SK-N-SH treated with all-trans-retinoic acid at 6 μM for 48 hours (cell line): ENCODE measurements around the gene MGARP.

Experiments
- ESRRG ChIP-seq: fragments of 250-450 bp; sonication (Bioruptor Pico); IDR thresholded peaks from 2 replicates; pipeline ENCODE4 v1.6.1; 2021; ENCODE audit warnings: mild to moderate bottlenecking
- OSR1 ChIP-seq: fragments of 250-450 bp; sonication (Bioruptor Pico); IDR thresholded peaks from 2 replicates; pipeline ENCODE4 v1.8.0; 2022; ENCODE audit warnings: moderate library complexity, mild to moderate bottlenecking, inconsistent platforms
- RARB ChIP-seq: fragments of 250-450 bp; sonication (Bioruptor Pico); IDR thresholded peaks from 2 replicates; pipeline ENCODE4 v1.8.0; 2021; ENCODE audit warnings: mild to moderate bottlenecking, moderate library complexity
- SNAI2 ChIP-seq: fragments of 250-450 bp; sonication (Bioruptor Pico); IDR thresholded peaks from 2 replicates; pipeline ENCODE4 v1.5.0; 2020; ENCODE audit warnings: mild to moderate bottlenecking, moderate library complexity
- TCF4 ChIP-seq: fragments of 250-450 bp; sonication (Bioruptor Pico); IDR thresholded peaks from 2 replicates; pipeline ENCODE4 v1.8.0; 2021; ENCODE audit warnings: mild to moderate bottlenecking, moderate library complexity, borderline replicate concordance
- TOX ChIP-seq: fragments of 250-450 bp; sonication (Bioruptor Pico); IDR thresholded peaks from 2 replicates; pipeline ENCODE4 v1.8.0; 2021; ENCODE audit warnings: mild to moderate bottlenecking, moderate library complexity, borderline replicate concordance
- ZFP3 ChIP-seq: fragments of 250-450 bp; sonication (Bioruptor Pico); IDR thresholded peaks from 2 replicates; pipeline ENCODE4 v1.5.0; 2020; ENCODE audit warnings: mild to moderate bottlenecking, moderate library complexity
- ZFP30 ChIP-seq: fragments of 450-650 bp; formaldehyde crosslinking; IDR thresholded peaks from 2 replicates; pipeline ENCODE4 v1.5.0; 2022; ENCODE audit warnings: mild to moderate bottlenecking, moderate library complexity
- TF ChIP-seq, protein P1 (sequence below): fragments of 250-450 bp; sonication (Bioruptor Pico); IDR thresholded peaks from 2 replicates; pipeline ENCODE4 v1.5.1; 2021; ENCODE audit warnings: mild to moderate bottlenecking, moderate library complexity

DNA sequence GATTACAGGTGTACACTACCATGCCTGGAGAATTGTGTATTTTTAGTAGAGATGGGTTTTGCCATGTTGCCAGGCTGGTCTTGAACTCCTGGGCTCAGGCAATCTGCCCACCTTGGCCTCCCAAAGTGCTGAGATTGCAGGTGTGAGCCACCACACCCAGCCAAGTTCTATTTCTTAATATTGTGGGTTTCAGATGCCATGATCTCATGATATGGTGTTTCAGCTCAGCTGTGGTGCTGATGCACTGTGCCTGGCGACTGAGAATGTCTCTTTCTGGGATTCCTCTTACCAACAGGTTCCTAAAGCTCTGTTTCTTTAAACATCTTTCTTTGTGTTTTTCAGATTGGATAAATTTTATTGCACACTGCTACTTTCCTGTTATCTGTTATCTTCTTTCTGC, 39.5 kb upstream of the MGARP start:
- no peak for TF ChIP-seq RARB
- no peak for TF ChIP-seq ESRRG (CRISPR knock-in tag)
- TF ChIP-seq ZFP30: no peak
- TF ChIP-seq, protein P1, sequence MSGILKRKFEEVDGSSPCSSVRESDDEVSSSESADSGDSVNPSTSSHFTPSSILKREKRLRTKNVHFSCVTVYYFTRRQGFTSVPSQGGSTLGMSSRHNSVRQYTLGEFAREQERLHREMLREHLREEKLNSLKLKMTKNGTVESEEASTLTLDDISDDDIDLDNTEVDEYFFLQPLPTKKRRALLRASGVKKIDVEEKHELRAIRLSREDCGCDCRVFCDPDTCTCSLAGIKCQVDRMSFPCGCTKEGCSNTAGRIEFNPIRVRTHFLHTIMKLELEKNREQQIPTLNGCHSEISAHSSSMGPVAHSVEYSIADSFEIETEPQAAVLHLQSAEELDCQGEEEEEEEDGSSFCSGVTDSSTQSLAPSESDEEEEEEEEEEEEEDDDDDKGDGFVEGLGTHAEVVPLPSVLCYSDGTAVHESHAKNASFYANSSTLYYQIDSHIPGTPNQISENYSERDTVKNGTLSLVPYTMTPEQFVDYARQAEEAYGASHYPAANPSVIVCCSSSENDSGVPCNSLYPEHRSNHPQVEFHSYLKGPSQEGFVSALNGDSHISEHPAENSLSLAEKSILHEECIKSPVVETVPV (CRISPR knock-in tag): no peak
- no peak for TF ChIP-seq OSR1 (CRISPR knock-in tag)
- no peak for TF ChIP-seq ZFP3
- TF ChIP-seq SNAI2 (CRISPR knock-in tag): no peak
- TF ChIP-seq TOX (CRISPR knock-in tag): no peak
- TF ChIP-seq TCF4: no peak
